IPS-18c (cell line): Measurements from ENCODE around the gene DUSP11.
"Not testable (repeated sequence)": the region's sequence is repeated elsewhere in the genome, so short reads cannot be mapped to it uniquely, and the experiment has no call there.

Experiments
- H3K4me3 ChIP-seq: 2 replicates; pipeline ENCODE4 v1.7.0; 2013; ENCODE audit warnings: low read depth, mild to moderate bottlenecking, low read length, moderate library complexity; ENCODE audit not compliant: insufficient read depth
- H3K9me3 ChIP-seq: one replicate; pipeline ENCODE4 v1.6.1; 2013; ENCODE audit warnings: mild to moderate bottlenecking, low read length, moderate library complexity; ENCODE audit not compliant: control insufficient read depth, insufficient read depth

DUSP11 gene

DNA sequence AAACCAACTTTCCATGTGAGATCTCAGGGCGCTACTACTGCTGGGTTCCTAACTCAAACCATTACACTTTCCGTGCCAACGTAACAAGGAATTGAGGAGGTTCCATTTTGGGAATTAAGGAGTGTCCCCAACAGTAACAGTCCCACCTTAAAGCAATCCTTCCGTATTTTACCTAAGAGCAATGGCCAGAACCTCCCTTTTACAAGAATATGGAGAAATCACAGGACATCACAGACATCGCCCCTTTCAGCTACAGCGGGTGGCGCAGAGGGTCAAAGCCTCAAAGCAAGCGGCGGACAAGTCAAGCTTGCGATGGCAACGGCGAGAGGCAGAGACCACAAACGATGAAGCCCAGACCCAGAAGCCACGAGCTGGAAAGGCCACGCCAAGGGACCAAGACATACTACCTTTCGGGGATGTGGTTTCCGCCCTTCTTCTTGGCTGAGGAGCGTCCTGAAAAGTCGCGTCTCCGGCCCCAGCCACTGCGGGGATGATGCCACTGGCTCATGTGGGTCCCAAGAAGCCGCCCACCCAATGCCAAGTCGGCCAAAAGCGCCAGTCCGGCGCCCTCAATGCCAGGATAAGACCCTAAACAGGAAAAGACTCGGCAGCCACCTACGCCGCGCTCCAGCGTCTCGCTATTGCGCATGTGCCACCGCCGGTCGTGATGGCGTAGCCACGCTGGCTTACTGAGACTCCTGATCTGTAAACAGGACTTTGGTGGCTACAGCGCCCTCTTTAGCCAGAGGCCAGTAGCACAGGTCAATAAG lies at the start of gene DUSP11:
Gene DUSP11 (minus strand): TSS at position 637 of the 770 bp plus-strand sequence. CDS start 129 bp downstream, at position 508.
- H3K9me3 ChIP-seq = no peaks in the 10 kb centered on the region

GRCh38 chr2:73828818-73829570 lies 49.1 kb upstream of the DUSP11 start, which contains the start of gene STAMBP:
Gene STAMBP (plus strand): TSS chr2:73828961. CDS start chr2:73830857, 1,896 bp downstream.
- Histone ChIP-seq H3K9me3 (no peaks in the 10 kb centered on the region), H3K4me3 (peak within 1 kb of the TSS; percentile 91)

More for the DNA sequence above, at the start of gene DUSP11:
- peak within 1 kb of the TSS; percentile 81 for H3K4me3 ChIP-seq

DNA sequence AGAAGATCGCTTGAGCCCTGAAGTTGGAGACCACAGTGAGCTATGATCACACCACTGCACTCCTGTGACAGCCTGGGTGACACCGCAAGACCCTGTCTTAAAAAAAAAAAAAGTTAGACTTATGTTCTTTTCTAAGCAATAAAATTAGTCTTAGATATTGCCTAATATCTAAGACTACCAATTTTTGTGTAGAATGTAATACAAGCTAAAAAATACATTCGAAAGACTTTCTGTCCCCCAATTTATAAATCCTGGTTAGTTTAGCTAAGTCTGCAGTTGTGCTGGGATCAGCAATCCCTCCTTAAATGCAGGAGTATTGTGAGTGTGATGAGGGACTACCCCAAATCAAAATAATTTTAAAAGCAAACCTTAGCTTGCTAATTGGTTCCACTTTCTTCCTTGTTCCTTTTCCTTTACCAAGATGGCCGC lies 48.5 kb upstream of the DUSP11 start:
- Histone ChIP-seq H3K9me3 (no peaks in the 10 kb centered on the region), H3K4me3 (peak overlapping the region; percentile 91; the same call in 1 of the 2 replicates)

DNA sequence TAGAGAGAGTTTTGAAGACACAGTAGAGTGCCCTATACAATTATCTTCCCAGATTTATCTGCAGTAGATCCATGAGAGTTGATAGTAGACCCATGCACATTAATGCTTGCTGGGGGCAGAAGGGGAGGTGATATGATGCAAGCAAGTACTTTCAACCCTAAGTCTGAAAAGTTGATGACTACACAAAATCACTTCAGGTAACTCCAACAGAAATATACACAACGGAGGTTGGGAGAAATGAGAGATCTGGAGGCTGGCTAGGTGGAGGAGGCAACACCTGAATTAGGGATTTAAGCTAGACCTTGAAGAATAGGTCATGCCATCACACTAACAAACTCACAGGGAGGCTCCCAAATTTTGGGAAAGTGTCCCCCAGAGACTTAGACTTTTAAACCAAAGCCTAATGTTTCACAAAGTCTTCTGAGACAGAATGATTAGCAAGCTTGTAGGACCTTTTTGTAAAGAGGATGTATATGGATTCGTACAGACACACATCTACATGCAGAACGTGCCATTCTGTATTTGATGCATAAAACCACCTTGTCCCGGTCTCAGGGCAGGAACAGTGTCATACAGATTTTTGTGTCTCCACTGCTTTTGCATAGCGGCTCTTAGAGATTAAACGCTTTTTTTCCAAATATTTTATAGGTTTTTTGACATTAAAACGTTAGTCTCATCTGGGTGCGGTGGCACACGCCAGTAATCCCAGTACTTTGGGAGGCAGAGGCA lies 47.9 kb upstream of the DUSP11 start:
- peak overlapping the region; percentile 91; the same call in 1 of the 2 replicates for H3K4me3 ChIP-seq
- no peaks in the 10 kb centered on the region for H3K9me3 ChIP-seq

- Histone ChIP-seq H3K4me3 (no peak overlapping the region), H3K9me3 (no peaks in the 10 kb centered on the region)
These were observed 47.1 kb upstream of the DUSP11 start for GRCh38 chr2:73827018-73827417.

DNA sequence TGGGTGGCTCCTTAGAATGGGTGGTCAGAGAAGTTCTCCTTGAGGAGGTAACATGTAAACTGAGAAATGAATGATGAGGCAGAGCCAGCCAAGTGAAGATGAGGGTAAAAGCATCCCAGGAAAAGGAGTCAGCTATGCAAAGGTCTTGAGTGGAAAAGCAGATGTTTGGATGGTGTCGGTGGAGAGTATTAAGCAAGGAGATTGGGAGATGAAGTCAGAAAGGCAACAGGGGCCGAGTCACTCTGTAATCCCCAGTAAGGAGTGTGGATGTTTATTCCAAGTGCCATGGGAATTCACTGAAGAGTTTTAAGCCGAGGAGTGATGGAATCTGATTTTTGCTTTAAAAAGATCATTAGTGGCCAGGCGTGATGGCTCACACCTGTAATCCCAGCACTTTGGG lies 45.5 kb upstream of the DUSP11 start:
- H3K9me3 ChIP-seq = no peaks in the 10 kb centered on the region
- H3K4me3 ChIP-seq = no peak overlapping the region

DNA sequence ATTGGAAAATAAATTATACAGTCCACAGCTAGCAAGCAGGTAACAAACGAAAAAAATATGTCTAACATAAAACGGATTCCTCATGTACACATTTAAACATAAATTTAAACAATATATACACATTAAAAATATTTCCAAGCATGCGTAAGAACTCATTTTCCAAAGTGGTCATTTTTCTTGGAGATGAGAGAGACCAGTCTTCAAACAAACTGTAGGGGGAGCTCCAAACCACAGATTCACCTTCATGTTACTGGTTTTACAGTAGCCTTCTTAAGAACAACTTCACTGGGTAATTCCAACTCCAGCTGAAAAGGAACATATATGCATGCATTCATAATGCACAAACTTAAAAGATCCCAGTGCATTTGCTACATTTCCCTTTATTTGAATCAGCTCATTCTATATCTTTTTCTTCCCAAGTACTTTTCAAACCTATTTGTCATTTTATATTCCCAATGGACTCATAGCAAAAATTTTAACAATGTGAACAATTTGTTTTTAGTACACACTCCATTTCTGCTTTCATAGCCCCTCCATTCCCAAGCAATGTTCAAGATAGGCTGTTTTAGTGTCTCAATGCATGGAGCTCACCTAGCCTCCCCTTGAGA lies 44.1 kb upstream of the DUSP11 start:
- Histone ChIP-seq H3K4me3 (no peak overlapping the region), H3K9me3 (no peaks in the 10 kb centered on the region)

GRCh38 chr2:73823416-73823815 lies 43.5 kb upstream of the DUSP11 start:
- no peaks in the 10 kb centered on the region for H3K9me3 ChIP-seq
- H3K4me3 ChIP-seq = no peak overlapping the region

GRCh38 chr2:73822991-73823390 lies 43.1 kb upstream of the DUSP11 start:
- no peak overlapping the region for H3K4me3 ChIP-seq
- no peaks in the 10 kb centered on the region for H3K9me3 ChIP-seq

DNA sequence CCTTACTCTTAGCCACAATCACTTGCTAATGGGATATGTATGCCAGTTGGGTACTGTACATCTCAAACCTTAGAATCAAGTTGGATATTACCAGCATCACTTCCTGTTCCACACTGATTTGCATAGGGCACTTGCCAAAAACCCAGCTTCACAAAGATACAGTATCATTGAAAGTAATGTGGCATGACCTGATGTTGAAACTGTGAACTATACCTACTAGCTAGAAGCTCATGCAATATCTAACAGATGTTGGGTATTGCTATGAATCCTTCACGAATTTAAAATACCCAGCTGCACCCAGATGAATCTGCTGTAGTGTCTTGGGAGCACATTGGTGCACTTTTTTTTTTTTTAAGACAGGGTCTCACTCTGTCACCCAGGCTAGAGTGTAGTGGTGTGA lies 42.4 kb upstream of the DUSP11 start:
- no peak overlapping the region for H3K4me3 ChIP-seq
- no peaks in the 10 kb centered on the region for H3K9me3 ChIP-seq

DNA sequence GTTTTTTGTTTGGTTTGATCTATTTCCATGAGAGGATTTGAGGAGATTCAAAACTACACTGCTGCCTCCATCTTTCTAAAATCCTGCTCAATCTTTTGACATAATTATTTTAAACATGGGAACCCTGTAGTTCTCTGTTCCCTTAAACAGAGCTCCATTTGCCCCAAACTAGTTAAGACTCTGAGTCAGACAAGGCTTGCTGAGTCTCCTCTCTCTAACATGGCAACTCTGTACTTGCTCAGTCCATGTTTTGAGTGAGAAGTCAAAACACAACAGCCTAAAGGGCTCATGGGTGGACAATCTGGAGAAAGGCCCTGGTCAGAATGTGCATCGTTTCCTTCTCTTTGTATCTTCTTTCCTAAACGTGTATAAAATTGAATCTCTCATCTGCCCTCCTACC lies 41.8 kb upstream of the DUSP11 start:
- H3K9me3 ChIP-seq = no peaks in the 10 kb centered on the region
- H3K4me3 ChIP-seq = no peak overlapping the region

GRCh38 chr2:73821227-73821626 lies 41.3 kb upstream of the DUSP11 start:
- Histone ChIP-seq H3K9me3 (no peaks in the 10 kb centered on the region), H3K4me3 (no peak overlapping the region)

- Histone ChIP-seq H3K4me3 (no peak overlapping the region), H3K9me3 (no peaks in the 10 kb centered on the region)
These were observed 38.4 kb upstream of the DUSP11 start for GRCh38 chr2:73818296-73818695.

- Histone ChIP-seq H3K4me3 (no peak overlapping the region), H3K9me3 (no peaks in the 10 kb centered on the region)
These were observed 32.7 kb upstream of the DUSP11 start for GRCh38 chr2:73812635-73813034.

GRCh38 chr2:73811878-73812277 lies 32.0 kb upstream of the DUSP11 start:
- Histone ChIP-seq H3K9me3 (no peaks in the 10 kb centered on the region), H3K4me3 (no peak overlapping the region)

DNA sequence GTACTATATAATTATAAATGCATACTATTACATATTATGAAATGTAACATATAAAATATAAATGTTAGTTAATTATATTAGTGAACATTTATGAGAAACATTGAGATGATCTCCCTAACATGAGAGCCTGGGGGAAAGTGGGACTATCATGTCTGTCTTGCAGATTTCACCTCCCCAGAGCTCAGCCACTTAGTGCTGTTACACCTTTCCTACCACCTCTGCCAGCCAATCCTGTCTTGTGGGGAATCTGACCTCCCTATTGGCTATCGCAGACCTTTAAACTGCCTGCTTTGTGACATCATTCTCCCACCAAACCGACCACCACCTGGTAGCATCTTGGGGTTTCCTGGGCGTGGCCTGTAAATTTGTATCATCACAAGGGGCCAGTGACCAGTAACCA lies 4.0 kb upstream of the DUSP11 start, which contains the start of gene C2orf78:
Gene C2orf78 (plus strand): TSS at position 301 of the 400 bp plus-strand sequence. CDS start 127 bp downstream, outside the sequence.
- not testable (repeated sequence) for H3K9me3 ChIP-seq, H3K4me3 ChIP-seq

DNA sequence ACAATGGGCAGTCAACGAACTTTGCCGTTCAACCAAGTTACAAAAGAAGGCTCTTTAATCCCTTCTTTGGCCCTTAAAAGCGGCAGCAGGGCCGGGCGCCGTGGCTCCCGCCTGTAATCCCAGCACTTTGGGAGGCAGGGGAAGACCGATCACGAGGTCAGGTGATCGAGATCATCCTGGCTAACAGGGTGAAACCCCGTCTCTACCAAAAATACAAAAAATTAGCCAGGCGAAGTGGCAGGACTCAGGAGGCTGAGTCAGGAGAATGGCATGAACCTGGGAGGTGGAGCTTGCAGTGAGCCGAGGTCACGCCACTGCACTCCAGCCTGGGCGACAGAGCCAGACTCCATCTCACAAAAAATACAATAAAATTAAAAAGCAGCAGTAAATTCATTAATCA lies 3.5 kb upstream of the DUSP11 start:
- H3K4me3 ChIP-seq, H3K9me3 ChIP-seq: not testable (repeated sequence)
